Measurements from ENCODE around the gene ATXN2L.

DNA sequence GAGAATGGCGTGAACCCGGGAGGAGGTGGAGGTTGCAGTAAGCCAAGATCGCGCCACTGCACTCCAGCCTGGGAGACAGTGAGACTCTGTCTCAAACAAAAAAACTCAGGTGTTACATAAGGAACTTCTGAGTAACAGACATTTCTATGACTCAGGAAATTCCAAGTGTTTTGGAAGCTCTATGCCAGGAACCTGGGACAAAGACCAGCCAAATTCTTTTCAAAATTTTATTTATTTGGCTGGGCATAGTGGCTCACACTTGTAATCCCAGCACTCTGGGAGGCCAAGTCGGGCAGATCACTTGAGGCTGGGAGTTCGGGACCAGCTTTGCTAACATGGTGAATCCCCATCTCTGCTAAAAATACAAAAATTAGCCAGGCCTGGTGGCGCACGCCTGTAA is 35.6 kb downstream of the ATXN2L start:
- TF ChIP-seq CTCF (conservative IDR thresholded peaks at IDR 0.05; ENCODE audit: low read length) (no peak), EZH2phosphoT487 (IDR thresholded peaks at IDR 0.05; ENCODE audit: borderline replicate concordance, low read depth, low read length) (no peak)
